ENCODE results near the gene IL6R. TPM values are rescaled to one million over a fixed set of nuclear protein-coding genes. Genes with fewer than 3 reads are reported as not detected.

IL6R gene
- total and polyA plus RNA-seq, 4 donors = 3.8 to 7.3 (median 5.4) TPM

GRCh38 chr1:154460695-154461260, 55.6 kb downstream of the IL6R start:
- whole genome bisulfite sequencing (ENCODE audit: insufficient coverage) = 66% methylated on average over 12 of the region's 15 CpGs
- DNase-seq (ENCODE audit: low read depth in 4 of 6, low spot score in 6 of 6) = no peak
- Histone ChIP-seq H3K4me1 (ENCODE audit: control insufficient read depth, insufficient read depth, low read length) (peaks cover 19% of the 10 kb centered on the region), H3K36me3 (ENCODE audit: control insufficient read depth, insufficient read depth, low read length) (no peaks in the 10 kb centered on the region), H3K4me3 (ENCODE audit: low read depth, low read length) (no peak overlapping the region), H3K9me3 (ENCODE audit: control insufficient read depth, insufficient read depth, low read length) (no peaks in the 10 kb centered on the region), H3K27ac (ENCODE audit: low read depth, low read length) (no peak overlapping the region), H3K27me3 (ENCODE audit: control insufficient read depth, insufficient read depth, low read length) (no peaks in the 10 kb centered on the region)

DNA sequence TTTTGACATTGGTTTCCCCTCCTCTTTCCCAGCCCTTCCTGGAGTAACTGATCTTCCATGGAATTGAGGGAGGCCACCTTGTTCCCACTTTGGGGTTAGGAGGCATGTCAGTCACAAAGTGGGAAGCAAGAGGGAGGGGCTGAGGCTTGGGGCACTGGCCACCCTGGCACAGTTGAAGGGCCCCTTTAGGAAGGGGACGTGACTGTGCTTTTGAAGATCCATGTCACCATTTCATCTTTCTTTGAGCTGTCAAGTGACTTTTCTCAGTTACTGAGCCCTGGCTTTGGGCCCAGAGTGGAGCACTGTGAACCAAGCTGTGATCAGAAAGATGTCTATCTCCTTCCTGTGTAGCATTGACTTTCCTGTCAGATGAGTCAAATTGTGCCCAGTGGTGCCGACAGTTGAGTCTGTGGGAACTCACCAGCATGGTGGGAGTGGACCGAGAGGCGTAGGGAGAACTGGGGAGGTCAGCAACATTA, 58.4 kb downstream of the IL6R start:
- Histone ChIP-seq H3K4me1 (ENCODE audit: control insufficient read depth, insufficient read depth, low read length) (peaks cover 24% of the 10 kb centered on the region), H3K27ac (ENCODE audit: low read depth, low read length) (no peak overlapping the region), H3K9me3 (ENCODE audit: control insufficient read depth, insufficient read depth, low read length) (no peaks in the 10 kb centered on the region), H3K4me3 (ENCODE audit: low read depth, low read length) (no peak overlapping the region), H3K36me3 (ENCODE audit: control insufficient read depth, insufficient read depth, low read length) (no peaks in the 10 kb centered on the region), H3K27me3 (ENCODE audit: control insufficient read depth, insufficient read depth, low read length) (no peaks in the 10 kb centered on the region)
- 26% methylated on average over 4 of the region's 4 CpGs for WGBS (ENCODE audit: insufficient coverage)
- peak in 1 of 6 donors; percentile 43 for DNase-seq (ENCODE audit: low read depth in 4 of 6, low spot score in 6 of 6)

- Histone ChIP-seq H3K4me1 (ENCODE audit: control insufficient read depth, insufficient read depth, low read length) (peaks cover 22% of the 10 kb centered on the region), H3K4me3 (ENCODE audit: low read depth, low read length) (no peak overlapping the region), H3K9me3 (ENCODE audit: control insufficient read depth, insufficient read depth, low read length) (no peaks in the 10 kb centered on the region), H3K27me3 (ENCODE audit: control insufficient read depth, insufficient read depth, low read length) (no peaks in the 10 kb centered on the region), H3K36me3 (ENCODE audit: control insufficient read depth, insufficient read depth, low read length) (no peaks in the 10 kb centered on the region), H3K27ac (ENCODE audit: low read depth, low read length) (peak overlapping the region; percentile 67)
- WGBS (ENCODE audit: insufficient coverage) = 72% methylated on average over 5 of the region's 8 CpGs
- peak in 1 of 6 donors; percentile 25 for DNase-seq (ENCODE audit: low read depth in 4 of 6, low spot score in 6 of 6)
Observed at GRCh38 chr1:154465621-154466195, 60.6 kb downstream of the IL6R start.

DNA sequence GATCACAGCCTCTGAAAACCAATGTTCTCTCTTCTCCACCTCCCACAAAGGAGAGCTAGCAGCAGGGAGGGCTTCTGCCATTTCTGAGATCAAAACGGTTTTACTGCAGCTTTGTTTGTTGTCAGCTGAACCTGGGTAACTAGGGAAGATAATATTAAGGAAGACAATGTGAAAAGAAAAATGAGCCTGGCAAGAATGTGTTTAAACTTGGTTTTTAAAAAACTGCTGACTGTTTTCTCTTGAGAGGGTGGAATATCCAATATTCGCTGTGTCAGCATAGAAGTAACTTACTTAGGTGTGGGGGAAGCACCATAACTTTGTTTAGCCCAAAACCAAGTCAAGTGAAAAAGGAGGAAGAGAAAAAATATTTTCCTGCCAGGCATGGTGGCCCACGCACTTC, 61.1 kb downstream of the IL6R start:
- Histone ChIP-seq H3K27me3 (ENCODE audit: control insufficient read depth, insufficient read depth, low read length) (no peaks in the 10 kb centered on the region), H3K36me3 (ENCODE audit: control insufficient read depth, insufficient read depth, low read length) (no peaks in the 10 kb centered on the region), H3K9me3 (ENCODE audit: control insufficient read depth, insufficient read depth, low read length) (no peaks in the 10 kb centered on the region), H3K4me3 (ENCODE audit: low read depth, low read length) (no peak overlapping the region), H3K4me1 (ENCODE audit: control insufficient read depth, insufficient read depth, low read length) (peaks cover 22% of the 10 kb centered on the region), H3K27ac (ENCODE audit: low read depth, low read length) (peak overlapping the region; percentile 67)
- DNase-seq (ENCODE audit: low read depth in 4 of 6, low spot score in 6 of 6) = peak in 1 of 6 donors; percentile 14
- 45% methylated on average over 2 of the region's 3 CpGs for WGBS (ENCODE audit: insufficient coverage)

DNA sequence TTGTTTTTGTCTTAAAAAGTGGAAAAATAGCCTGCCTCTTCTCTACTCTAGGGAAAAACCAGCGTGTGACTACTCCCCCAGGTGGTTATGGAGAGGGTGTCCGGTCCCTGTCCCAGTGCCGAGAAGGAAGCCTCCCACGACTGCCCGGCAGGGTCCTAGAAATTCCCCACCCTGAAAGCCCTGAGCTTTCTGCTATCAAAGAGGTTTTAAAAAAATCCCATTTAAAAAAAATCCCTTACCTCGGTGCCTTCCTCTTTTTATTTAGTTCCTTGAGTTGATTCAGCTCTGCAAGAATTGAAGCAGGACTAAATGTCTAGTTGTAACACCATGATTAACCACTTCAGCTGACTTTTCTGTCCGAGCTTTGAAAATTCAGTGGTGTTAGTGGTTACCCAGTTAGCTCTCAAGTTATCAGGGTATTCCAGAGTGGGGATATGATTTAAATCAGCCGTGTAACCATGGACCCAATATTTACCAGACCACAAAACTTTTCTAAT, 61.8 kb downstream of the IL6R start:
- Histone ChIP-seq H3K4me3 (ENCODE audit: low read depth, low read length) (no peak overlapping the region), H3K27me3 (ENCODE audit: control insufficient read depth, insufficient read depth, low read length) (no peaks in the 10 kb centered on the region), H3K36me3 (ENCODE audit: control insufficient read depth, insufficient read depth, low read length) (no peaks in the 10 kb centered on the region), H3K9me3 (ENCODE audit: control insufficient read depth, insufficient read depth, low read length) (no peaks in the 10 kb centered on the region), H3K4me1 (ENCODE audit: control insufficient read depth, insufficient read depth, low read length) (peaks cover 22% of the 10 kb centered on the region), H3K27ac (ENCODE audit: low read depth, low read length) (no peak overlapping the region)
- no peak for DNase-seq (ENCODE audit: low read depth in 4 of 6, low spot score in 6 of 6)
- no CpG with 5 or more reads among the region's 8 CpGs for WGBS (ENCODE audit: insufficient coverage)

DNA sequence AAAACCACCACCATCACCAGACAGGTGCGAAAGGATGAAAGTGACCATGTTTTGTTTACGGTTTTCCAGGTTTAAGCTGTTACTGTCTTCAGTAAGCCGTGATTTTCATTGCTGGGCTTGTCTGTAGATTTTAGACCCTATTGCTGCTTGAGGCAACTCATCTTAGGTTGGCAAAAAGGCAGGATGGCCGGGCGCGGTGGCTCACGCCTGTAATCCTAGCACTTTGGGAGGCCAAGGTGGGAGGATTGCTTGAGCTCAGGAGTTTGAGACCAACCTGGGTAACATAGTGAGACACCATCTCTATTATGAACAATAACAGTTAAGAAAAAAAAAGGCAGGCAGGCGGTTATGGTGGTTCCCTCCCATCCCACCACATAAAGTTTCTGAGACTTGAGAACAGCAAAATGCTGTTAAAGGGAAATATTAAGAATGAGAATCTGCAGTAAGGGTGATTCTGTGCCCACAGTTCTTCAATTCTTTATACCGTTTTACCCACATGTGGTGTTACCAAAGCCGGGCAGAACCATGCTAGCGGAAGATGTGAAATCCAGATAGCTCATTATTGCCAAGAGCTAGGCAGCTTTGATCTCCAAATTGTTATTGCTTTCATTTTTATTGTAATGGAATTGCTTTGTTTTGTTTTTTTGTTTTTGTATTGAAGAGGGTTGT, 62.4 kb downstream of the IL6R start:
- Histone ChIP-seq H3K4me1 (ENCODE audit: control insufficient read depth, insufficient read depth, low read length) (peaks cover 22% of the 10 kb centered on the region), H3K4me3 (ENCODE audit: low read depth, low read length) (no peak overlapping the region), H3K9me3 (ENCODE audit: control insufficient read depth, insufficient read depth, low read length) (no peaks in the 10 kb centered on the region), H3K27ac (ENCODE audit: low read depth, low read length) (no peak overlapping the region), H3K36me3 (ENCODE audit: control insufficient read depth, insufficient read depth, low read length) (no peaks in the 10 kb centered on the region), H3K27me3 (ENCODE audit: control insufficient read depth, insufficient read depth, low read length) (no peaks in the 10 kb centered on the region)
- no peak for DNase-seq (ENCODE audit: low read depth in 4 of 6, low spot score in 6 of 6)
- WGBS (ENCODE audit: insufficient coverage) = 94% methylated on average over 7 of the region's 11 CpGs

- no peaks in the 10 kb centered on the region for H3K9me3 ChIP-seq (ENCODE audit: control insufficient read depth, insufficient read depth, low read length)
- H3K36me3 ChIP-seq (ENCODE audit: control insufficient read depth, insufficient read depth, low read length) = no peaks in the 10 kb centered on the region
- DNase-seq (ENCODE audit: low read depth in 4 of 6, low spot score in 6 of 6) = peak in 2 of 6 donors; percentile 23 to 64
- no peak overlapping the region for H3K27ac ChIP-seq (ENCODE audit: low read depth, low read length)
- H3K4me3 ChIP-seq (ENCODE audit: low read depth, low read length) = no peak overlapping the region
- peaks cover 18% of the 10 kb centered on the region for H3K4me1 ChIP-seq (ENCODE audit: control insufficient read depth, insufficient read depth, low read length)
- WGBS (ENCODE audit: insufficient coverage) = 49% methylated on average over 9 of the region's 12 CpGs
- no peaks in the 10 kb centered on the region for H3K27me3 ChIP-seq (ENCODE audit: control insufficient read depth, insufficient read depth, low read length)
Observed at GRCh38 chr1:154468535-154469250, 63.5 kb downstream of the IL6R start.

DNA sequence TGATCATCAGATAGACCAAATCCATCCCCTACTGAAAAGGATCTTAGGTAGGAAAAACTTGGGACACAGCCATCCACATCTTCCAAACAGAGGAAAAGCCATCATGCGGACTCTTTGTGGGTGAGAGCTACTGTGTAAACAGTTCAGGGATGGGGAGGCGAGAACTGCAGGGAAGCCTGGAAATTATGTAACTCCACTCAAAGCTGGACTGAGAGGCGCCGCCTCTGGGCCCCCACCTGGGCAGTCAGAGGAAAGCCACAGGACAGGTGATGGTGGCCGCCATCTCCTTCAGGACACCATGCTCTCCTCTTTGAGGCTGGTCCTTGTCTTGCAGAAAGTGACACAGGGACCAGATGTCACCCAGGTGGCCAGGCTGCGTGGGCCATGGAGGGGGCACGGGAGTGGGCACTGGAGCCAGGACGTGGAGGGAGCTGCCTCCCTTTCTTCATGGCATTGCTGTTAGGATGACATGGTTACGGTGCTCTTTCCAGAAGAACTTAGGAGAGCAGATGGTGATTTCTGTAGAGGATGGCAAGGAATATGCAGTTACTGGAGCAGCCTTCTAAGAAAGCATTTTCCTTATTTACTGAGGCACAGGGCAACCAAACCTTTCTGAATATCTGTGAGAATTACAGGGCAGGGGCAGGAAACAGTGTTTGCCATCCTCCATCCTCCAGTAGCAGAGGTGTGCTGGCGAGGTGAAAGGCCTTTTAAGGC, 64.9 kb downstream of the IL6R start:
- Histone ChIP-seq H3K4me3 (ENCODE audit: low read depth, low read length) (no peak overlapping the region), H3K27ac (ENCODE audit: low read depth, low read length) (no peak overlapping the region), H3K36me3 (ENCODE audit: control insufficient read depth, insufficient read depth, low read length) (no peaks in the 10 kb centered on the region), H3K9me3 (ENCODE audit: control insufficient read depth, insufficient read depth, low read length) (no peaks in the 10 kb centered on the region), H3K4me1 (ENCODE audit: control insufficient read depth, insufficient read depth, low read length) (peaks cover 27% of the 10 kb centered on the region), H3K27me3 (ENCODE audit: control insufficient read depth, insufficient read depth, low read length) (no peaks in the 10 kb centered on the region)
- WGBS (ENCODE audit: insufficient coverage) = 86% methylated on average over 7 of the region's 10 CpGs
- DNase-seq (ENCODE audit: low read depth in 4 of 6, low spot score in 6 of 6) = peak in 1 of 6 donors; percentile 22

- Histone ChIP-seq H3K4me3 (ENCODE audit: low read depth, low read length) (no peak overlapping the region), H3K9me3 (ENCODE audit: control insufficient read depth, insufficient read depth, low read length) (no peaks in the 10 kb centered on the region), H3K27ac (ENCODE audit: low read depth, low read length) (no peak overlapping the region), H3K36me3 (ENCODE audit: control insufficient read depth, insufficient read depth, low read length) (no peaks in the 10 kb centered on the region), H3K4me1 (ENCODE audit: control insufficient read depth, insufficient read depth, low read length) (peaks cover 25% of the 10 kb centered on the region), H3K27me3 (ENCODE audit: control insufficient read depth, insufficient read depth, low read length) (no peaks in the 10 kb centered on the region)
- 94% methylated on average over 2 of the region's 2 CpGs for WGBS (ENCODE audit: insufficient coverage)
- DNase-seq (ENCODE audit: low read depth in 4 of 6, low spot score in 6 of 6) = no peak
Observed at GRCh38 chr1:154471304-154471703, 66.2 kb downstream of the IL6R start.

All from spinal cord (tissue), 10 donors.